Keratinocyte (primary cell): ENCODE data around the gene APMAP. TPM values are rescaled to one million over a fixed set of nuclear protein-coding genes. Genes with fewer than 3 reads are reported as not detected.

Experiments used
- DNase-seq: peaks from one replicate; pipeline ENCODE4 v3.0.0-alpha.2; 2011; ENCODE audit warnings: low read depth, missing footprints, low spot score
- FAIRE-seq: peaks from 2 replicates; lab custom pipeline; 2011; peaks lifted over from hg19 to GRCh38; lab: Jason Lieb, UNC
- H2AFZ ChIP-seq: 2 replicates; pipeline ENCODE4 v1.6.0; 2012; ENCODE audit warnings: low read length, control low read depth, inconsistent platforms; ENCODE audit not compliant: control insufficient read depth
- H3K27ac ChIP-seq: 2 replicates; pipeline ENCODE4 v1.5.1; 2011; ENCODE audit warnings: low read length; ENCODE audit not compliant: control insufficient read depth, insufficient read depth
- H3K27me3 ChIP-seq: 3 replicates; pipeline ENCODE4 v1.6.0; 2011; ENCODE audit warnings: low read length; ENCODE audit not compliant: control insufficient read depth, insufficient read depth; ENCODE audit errors: extremely low read depth
- H3K36me3 ChIP-seq, 2 experiments: 2 replicates in 1 of 2; 3 replicates in 1 of 2; pipeline ENCODE4 v1.5.1; 2011; ENCODE audit warnings: low read length in 2 of 2, mild to moderate bottlenecking in 1 of 2; ENCODE audit not compliant: control insufficient read depth in 2 of 2, insufficient read depth in 2 of 2; ENCODE audit errors: extremely low read depth in 1 of 2
- H3K4me1 ChIP-seq: 3 replicates; pipeline ENCODE4 v1.5.1; 2011; ENCODE audit warnings: low read length; ENCODE audit not compliant: control insufficient read depth, insufficient read depth; ENCODE audit errors: extremely low read depth
- H3K4me2 ChIP-seq: 3 replicates; pipeline ENCODE4 v1.6.0; 2011; ENCODE audit warnings: low read depth, low read length; ENCODE audit not compliant: control insufficient read depth, insufficient read depth; ENCODE audit errors: extremely low read depth
- H3K4me3 ChIP-seq, 3 experiments: fragments of 200-600 bp in 1 of 3; sonication (generic) in 1 of 3; 2 replicates in 2 of 3; 3 replicates in 1 of 3; pipeline ENCODE4 v1.5.1; 2011 to 2016; ENCODE audit warnings: low read length in 3 of 3, mild to moderate bottlenecking in 3 of 3, control low read depth in 2 of 3, inconsistent platforms in 1 of 3, low read depth in 1 of 3, mixed read lengths in 1 of 3, mixed run types in 1 of 3, moderate library complexity in 1 of 3; ENCODE audit not compliant: control insufficient read depth in 2 of 3, insufficient read depth in 2 of 3; ENCODE audit errors: extremely low read depth in 1 of 3
- H3K79me2 ChIP-seq: 2 replicates; pipeline ENCODE4 v1.6.0; 2012; ENCODE audit warnings: low read length; ENCODE audit not compliant: control insufficient read depth, insufficient read depth
- H3K9ac ChIP-seq: 3 replicates; pipeline ENCODE4 v1.6.0; 2011; ENCODE audit warnings: low read length; ENCODE audit not compliant: control insufficient read depth, insufficient read depth; ENCODE audit errors: extremely low read depth
- H3K9me1 ChIP-seq: 3 replicates; pipeline ENCODE4 v1.6.0; 2011; ENCODE audit warnings: low read length; ENCODE audit not compliant: control insufficient read depth, insufficient read depth; ENCODE audit errors: extremely low read depth
- H3K9me3 ChIP-seq: 2 replicates; pipeline ENCODE4 v1.5.1; 2012; ENCODE audit warnings: low read depth, low read length; ENCODE audit not compliant: control insufficient read depth
- H4K20me1 ChIP-seq: 3 replicates; pipeline ENCODE4 v1.6.0; 2011; ENCODE audit warnings: low read length; ENCODE audit not compliant: control insufficient read depth, insufficient read depth; ENCODE audit errors: extremely low read depth
- EZH2 ChIP-seq: IDR thresholded peaks from one replicate; pipeline ENCODE4 v1.6.1; 2012; ENCODE audit warnings: inconsistent platforms, mild to moderate bottlenecking, low read length, moderate library complexity
- dilution Hi-C: fragments of 300-500 bp; cut with MboI; formaldehyde crosslinking; loops from one replicate; pipeline ENCODE4 v1.7.0; 2020; ENCODE audit warnings: low sequenced_read_pairs; ENCODE audit not compliant: extremely low pct_ligation_motif_present
- polyA plus RNA-seq, 5 experiments: library from polyadenylated mRNA; depleted of rRNA in 3 of 5; stranded (reverse) in 3 of 5; stranded (forward) in 1 of 5; unstranded in 1 of 5; fragments of >200 nt; gene quantifications; 1 replicate in 1 of 5; 2 replicates in 3 of 5; 3 replicates in 1 of 5; pipeline versions ENCODE4 v1.2.1 to v1.2.3, GENCODE V29; 2011 to 2012; ENCODE audit warnings: missing spikeins in 2 of 5, low read depth in 1 of 5, low replicate concordance in 1 of 5
- TF ChIP-seq, protein P1 (sequence below), 3 experiments: IDR thresholded peaks in 1 of 3; conservative IDR thresholded peaks in 1 of 3; optimal IDR thresholded peaks in 1 of 3; 2 replicates in 2 of 3; 3 replicates in 1 of 3; pipeline versions ENCODE3 to v1.5.1; 2011; ENCODE audit warnings: low read length in 3 of 3, mild to moderate bottlenecking in 3 of 3, moderate library complexity in 2 of 3, control low read depth in 1 of 3, inconsistent platforms in 1 of 3; ENCODE audit not compliant: insufficient read depth in 2 of 3; ENCODE audit errors: extremely low read depth in 1 of 3

The APMAP gene
- polyA plus RNA-seq, 1 donor (not counting 4 experiments of a cell fraction or from before 2014, with no cell fraction given): 48.9 TPM

DNA sequence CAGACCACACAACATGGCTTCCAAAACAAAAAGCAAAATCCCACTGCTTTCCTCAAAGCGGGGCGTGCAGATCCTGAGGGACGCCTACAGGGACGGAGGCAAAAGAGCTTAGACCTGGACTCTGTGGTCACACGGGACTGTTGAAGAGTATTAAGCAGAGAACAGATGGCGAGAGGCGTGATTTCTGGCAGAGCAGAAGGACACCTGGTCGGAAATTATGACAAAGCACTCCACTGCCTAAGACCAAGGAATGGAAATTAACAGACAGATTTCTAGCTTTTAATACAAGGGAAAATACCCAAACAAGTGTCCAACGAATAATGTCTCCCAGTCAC is 28.1 kb downstream of the APMAP start:
- Histone ChIP-seq H3K79me2 (no peaks in the 10 kb centered on the region), H3K4me1 (no peaks in the 10 kb centered on the region), H3K9ac (no peak overlapping the region), H3K9me1 (no peaks in the 10 kb centered on the region), H2AFZ (no peak overlapping the region), H3K4me2 (no peak overlapping the region), H3K4me3 (no peak overlapping the region), H3K36me3 (peaks cover 16 to 33% of the 10 kb centered on the region in 2 experiments), H3K27me3 (no peaks in the 10 kb centered on the region), H3K9me3 (no peaks in the 10 kb centered on the region), H3K27ac (no peak overlapping the region), H4K20me1 (no peaks in the 10 kb centered on the region)
- TF ChIP-seq EZH2: no peak
- TF ChIP-seq, protein P1, sequence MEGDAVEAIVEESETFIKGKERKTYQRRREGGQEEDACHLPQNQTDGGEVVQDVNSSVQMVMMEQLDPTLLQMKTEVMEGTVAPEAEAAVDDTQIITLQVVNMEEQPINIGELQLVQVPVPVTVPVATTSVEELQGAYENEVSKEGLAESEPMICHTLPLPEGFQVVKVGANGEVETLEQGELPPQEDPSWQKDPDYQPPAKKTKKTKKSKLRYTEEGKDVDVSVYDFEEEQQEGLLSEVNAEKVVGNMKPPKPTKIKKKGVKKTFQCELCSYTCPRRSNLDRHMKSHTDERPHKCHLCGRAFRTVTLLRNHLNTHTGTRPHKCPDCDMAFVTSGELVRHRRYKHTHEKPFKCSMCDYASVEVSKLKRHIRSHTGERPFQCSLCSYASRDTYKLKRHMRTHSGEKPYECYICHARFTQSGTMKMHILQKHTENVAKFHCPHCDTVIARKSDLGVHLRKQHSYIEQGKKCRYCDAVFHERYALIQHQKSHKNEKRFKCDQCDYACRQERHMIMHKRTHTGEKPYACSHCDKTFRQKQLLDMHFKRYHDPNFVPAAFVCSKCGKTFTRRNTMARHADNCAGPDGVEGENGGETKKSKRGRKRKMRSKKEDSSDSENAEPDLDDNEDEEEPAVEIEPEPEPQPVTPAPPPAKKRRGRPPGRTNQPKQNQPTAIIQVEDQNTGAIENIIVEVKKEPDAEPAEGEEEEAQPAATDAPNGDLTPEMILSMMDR (optimal IDR thresholded peaks at IDR 0.05 in 1 of 3, IDR thresholded peaks at IDR 0.05 in 1 of 3, conservative IDR thresholded peaks at IDR 0.05 in 1 of 3; ENCODE audit: extremely low read depth in 1 of 3, insufficient read depth in 2 of 3, low read length in 3 of 3): no peak
- FAIRE-seq (no peak), DNase-seq (no peak)
- dilution Hi-C loops: no loop called here

DNA sequence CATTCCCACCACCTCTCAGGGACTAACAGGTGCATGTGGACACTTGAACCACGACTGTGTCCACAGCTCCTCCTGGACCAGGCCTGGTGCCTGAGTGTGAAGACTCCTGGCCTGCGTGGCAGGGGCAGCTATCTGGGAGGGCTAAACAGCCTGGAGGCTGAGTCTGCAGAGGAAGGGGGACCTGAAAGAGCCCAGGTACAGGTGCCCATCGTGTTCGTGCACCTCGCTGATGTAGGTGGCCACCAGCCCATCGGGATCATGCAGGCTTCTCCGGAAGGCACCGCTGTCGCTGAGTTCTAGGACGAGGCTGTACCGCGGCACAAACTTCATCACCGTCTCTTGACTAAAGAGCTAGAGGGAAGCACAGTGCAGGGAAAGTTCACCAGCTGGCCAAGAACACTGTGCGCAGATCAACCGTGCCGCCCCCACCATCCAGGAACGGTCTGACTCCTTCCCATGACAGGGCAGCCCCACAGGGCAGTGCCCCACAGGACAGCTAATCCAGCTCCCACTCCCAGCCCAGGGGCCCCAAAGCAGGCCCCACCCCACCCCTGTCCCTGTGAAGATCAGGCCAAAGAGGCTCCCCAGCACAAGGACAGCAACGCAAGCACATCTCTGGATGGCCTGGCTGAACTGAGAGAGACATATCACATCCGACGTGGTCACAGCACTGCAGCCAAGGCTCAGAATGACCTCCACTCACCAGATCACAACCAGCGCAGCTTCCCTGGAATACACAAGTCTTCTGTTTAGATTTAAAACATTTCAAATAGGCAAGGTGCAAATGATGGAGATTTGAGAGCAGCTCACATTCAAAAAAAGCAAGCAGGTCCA is 28.7 kb downstream of the APMAP start:
- DNase-seq: no peak

More for the DNA sequence above, 28.7 kb downstream of the APMAP start:
- Histone ChIP-seq H3K4me2 (no peak overlapping the region), H3K79me2 (no peaks in the 10 kb centered on the region), H3K27ac (no peak overlapping the region), H3K4me1 (no peaks in the 10 kb centered on the region), H3K9ac (no peak overlapping the region), H3K9me3 (no peaks in the 10 kb centered on the region), H3K36me3 (peaks cover 16 to 33% of the 10 kb centered on the region in 2 experiments), H3K4me3 (no peak overlapping the region), H4K20me1 (no peaks in the 10 kb centered on the region), H3K27me3 (no peaks in the 10 kb centered on the region), H2AFZ (no peak overlapping the region), H3K9me1 (no peaks in the 10 kb centered on the region)
- TF ChIP-seq, protein P1 (optimal IDR thresholded peaks at IDR 0.05 in 1 of 3, IDR thresholded peaks at IDR 0.05 in 1 of 3, conservative IDR thresholded peaks at IDR 0.05 in 1 of 3; ENCODE audit: extremely low read depth in 1 of 3, insufficient read depth in 2 of 3, low read length in 3 of 3): no peak
- no peak for TF ChIP-seq EZH2
- dilution Hi-C loops: no loop called here
- no peak for FAIRE-seq
